ENCODE measurements around the gene RAB34. TPM values are rescaled to one million over a fixed set of nuclear protein-coding genes. Genes with fewer than 3 reads are reported as not detected.

The RAB34 gene
- total RNA-seq, 1 experiment from 2014 or later = 191 TPM

DNA sequence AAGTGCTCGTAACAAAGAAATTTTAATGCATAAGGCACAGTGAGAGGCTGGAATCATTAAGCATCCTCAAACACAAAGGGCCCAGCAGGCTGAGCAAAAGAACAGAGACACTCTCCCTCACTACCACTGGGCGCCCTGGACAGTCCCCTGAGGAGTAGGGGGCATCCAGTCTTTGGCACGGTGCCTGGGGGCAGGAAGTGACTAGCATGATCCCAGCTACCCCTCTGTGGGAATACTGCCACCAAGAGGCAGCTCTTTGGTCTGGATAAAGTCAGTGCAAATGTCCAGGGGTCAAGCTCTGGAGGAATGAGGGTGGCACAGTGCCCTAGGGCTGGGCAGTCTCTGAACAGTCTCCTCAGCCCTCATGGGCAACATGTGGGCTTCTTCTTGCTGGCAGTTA lies 3.4 kb downstream of the RAB34 start:
- DNase-seq = no peak
- Histone ChIP-seq H3K36me3 (peaks cover 25% of the 10 kb centered on the region), H3K27ac (no peak overlapping the region), H3K4me3 (no peak overlapping the region), H3K27me3 (no peaks in the 10 kb centered on the region), H3K4me1 (peaks cover 7% of the 10 kb centered on the region; the same call in 1 of the 2 replicates), H3K9me3 (replicated peaks) (no peaks in the 10 kb centered on the region)

GRCh38 chr17:28712705-28713415 lies 4.8 kb downstream of the RAB34 start:
- DNase-seq = no peak
- Histone ChIP-seq H3K9me3 (replicated peaks) (no peaks in the 10 kb centered on the region), H3K27ac (no peak overlapping the region), H3K27me3 (no peaks in the 10 kb centered on the region), H3K4me3 (no peak overlapping the region), H3K36me3 (peaks cover 25% of the 10 kb centered on the region), H3K4me1 (peaks cover 7% of the 10 kb centered on the region; the same call in 1 of the 2 replicates)

DNA sequence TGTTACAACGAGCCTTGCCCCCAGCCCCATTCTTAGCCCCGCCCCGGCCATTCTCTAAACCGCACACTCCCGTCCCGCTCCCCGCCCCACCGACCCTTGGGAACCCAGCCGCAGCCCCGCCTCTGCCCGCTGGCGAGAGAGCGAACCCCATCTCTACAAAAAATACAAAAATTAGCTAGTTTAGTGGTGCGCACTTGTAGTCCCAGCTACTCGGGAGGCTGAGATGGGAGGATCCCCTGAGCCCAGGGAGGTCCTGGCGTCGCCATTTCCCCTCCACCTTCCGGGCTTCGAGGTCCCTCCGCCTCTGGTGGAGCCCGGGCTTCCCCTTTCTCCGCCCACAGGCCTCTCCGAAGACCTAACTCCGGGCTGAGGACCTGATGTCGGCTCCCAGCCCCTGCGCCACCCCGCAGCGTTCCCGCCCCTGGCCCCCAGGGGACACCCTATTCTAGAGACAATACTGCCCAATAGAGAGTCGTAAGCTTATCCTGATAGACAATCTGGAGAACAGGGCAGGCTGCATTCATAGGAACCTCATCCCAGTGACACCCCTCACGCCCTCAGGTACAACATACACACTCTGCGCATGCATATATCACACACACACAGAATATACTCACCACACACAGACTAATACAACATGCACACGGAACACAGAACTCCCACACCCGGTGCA lies 5.5 kb downstream of the RAB34 start:
- Histone ChIP-seq H3K4me1 (peaks cover 7% of the 10 kb centered on the region; the same call in 1 of the 2 replicates), H3K27me3 (no peaks in the 10 kb centered on the region), H3K4me3 (no peak overlapping the region), H3K27ac (no peak overlapping the region), H3K36me3 (peaks cover 25% of the 10 kb centered on the region), H3K9me3 (replicated peaks) (no peaks in the 10 kb centered on the region)
- no peak for DNase-seq

DNA sequence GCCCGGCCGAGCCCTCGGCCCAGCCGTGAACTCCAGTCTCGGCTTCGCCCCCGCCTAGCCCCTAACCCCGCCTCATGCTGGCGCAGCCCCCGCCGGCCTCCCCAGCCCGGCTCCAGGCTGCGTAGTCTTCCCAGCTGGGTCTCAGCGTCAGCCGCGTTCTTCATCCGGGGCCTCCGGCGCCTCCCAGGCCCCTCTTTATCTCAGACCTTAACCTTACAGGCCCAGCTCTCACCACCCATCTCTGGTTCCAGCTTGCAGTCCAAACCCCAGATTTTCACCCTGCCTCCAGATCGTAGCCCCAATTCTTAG lies 6.0 kb downstream of the RAB34 start, which contains the start of gene PROCA1:
PROCA1 (minus strand) TSS at position 166 of the 309 bp plus-strand sequence. CDS start 228 bp downstream, outside the sequence.
- H3K4me1 ChIP-seq = peaks cover 7% of the 10 kb centered on the region; the same call in 1 of the 2 replicates
- H3K27me3 ChIP-seq = no peaks in the 10 kb centered on the region
- peak within 1 kb of the TSS; percentile 88 for H3K27ac ChIP-seq
- H3K9me3 ChIP-seq (replicated peaks) = no peaks in the 10 kb centered on the region
- peaks cover 25% of the 10 kb centered on the region for H3K36me3 ChIP-seq
- peak within 1 kb of the TSS; percentile 68 for H3K4me3 ChIP-seq
- no peak for DNase-seq

DNA sequence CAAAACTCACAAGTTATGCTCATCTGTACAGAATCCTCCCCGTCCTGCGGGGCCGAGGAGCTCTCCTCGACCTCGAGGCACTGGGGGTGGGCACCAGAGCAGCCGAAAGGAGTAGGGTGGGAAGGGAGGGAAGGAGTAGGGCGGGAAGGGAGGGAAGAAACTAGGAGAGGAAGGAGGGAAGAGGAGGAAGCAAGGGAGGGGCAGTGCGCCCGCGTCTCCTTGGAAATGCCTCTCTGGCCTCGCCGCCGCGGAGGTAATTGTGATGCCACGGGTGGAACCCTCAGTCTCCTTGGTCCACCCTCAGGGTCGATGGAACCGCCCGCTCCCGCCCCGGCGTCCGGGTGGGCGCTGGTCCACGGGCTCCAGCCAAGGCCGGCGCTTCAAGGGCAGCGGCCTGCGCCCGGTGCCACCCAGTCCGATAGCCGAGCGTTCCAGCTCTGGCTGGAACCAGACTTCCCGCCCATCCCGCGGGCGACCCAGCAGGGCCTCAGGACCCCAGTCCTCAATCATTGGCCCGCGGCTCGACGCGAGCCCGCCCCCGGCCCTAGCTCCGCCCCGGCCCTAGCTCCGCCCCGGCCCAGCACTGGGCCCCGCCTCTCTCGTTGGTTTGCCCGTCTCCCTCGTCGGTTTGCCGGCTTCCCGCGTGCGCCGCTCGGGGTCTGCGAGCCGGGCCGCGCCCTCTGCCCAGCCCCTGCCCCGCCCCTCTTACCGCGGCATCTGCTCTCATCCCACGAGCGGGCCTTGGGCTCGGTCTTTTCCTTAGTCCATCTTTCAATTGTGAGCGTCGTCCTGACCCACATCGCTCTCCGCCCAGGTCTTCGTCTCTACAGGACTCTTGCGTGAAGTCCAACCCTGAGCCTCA lies 6.6 kb downstream of the RAB34 start:
- Histone ChIP-seq H3K27me3 (no peaks in the 10 kb centered on the region), H3K4me3 (peak overlapping the region; percentile 68), H3K27ac (peak overlapping the region; percentile 88), H3K4me1 (peaks cover 3% of the 10 kb centered on the region; the same call in 1 of the 2 replicates), H3K36me3 (peaks cover 25% of the 10 kb centered on the region), H3K9me3 (replicated peaks) (no peaks in the 10 kb centered on the region)
- peak; percentile 97 to 98 for DNase-seq

DNA sequence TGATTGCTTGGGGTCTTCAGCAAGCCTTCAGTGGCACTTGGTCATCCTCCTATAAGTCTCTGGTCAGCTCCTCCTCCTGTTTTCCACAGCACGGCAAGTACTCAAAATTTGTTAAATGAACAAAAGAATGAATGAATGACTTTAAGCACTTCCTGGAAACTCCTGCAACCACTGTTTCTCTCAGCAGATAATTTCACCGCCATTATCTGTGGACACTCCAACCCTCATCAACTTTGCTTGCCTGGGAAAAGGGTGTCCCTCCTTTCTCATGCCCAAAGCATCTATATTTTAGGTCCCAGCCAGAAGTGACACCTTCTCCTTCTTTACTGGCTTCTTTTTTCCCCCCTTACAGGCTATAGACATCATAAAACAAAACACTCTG lies 10.3 kb downstream of the RAB34 start:
- Histone ChIP-seq H3K4me3 (no peak overlapping the region), H3K4me1 (no peaks in the 10 kb centered on the region; the same call in 1 of the 2 replicates), H3K27ac (no peak overlapping the region), H3K9me3 (replicated peaks) (no peaks in the 10 kb centered on the region), H3K27me3 (no peaks in the 10 kb centered on the region), H3K36me3 (peaks cover 14% of the 10 kb centered on the region)
- DNase-seq = no peak

DNA sequence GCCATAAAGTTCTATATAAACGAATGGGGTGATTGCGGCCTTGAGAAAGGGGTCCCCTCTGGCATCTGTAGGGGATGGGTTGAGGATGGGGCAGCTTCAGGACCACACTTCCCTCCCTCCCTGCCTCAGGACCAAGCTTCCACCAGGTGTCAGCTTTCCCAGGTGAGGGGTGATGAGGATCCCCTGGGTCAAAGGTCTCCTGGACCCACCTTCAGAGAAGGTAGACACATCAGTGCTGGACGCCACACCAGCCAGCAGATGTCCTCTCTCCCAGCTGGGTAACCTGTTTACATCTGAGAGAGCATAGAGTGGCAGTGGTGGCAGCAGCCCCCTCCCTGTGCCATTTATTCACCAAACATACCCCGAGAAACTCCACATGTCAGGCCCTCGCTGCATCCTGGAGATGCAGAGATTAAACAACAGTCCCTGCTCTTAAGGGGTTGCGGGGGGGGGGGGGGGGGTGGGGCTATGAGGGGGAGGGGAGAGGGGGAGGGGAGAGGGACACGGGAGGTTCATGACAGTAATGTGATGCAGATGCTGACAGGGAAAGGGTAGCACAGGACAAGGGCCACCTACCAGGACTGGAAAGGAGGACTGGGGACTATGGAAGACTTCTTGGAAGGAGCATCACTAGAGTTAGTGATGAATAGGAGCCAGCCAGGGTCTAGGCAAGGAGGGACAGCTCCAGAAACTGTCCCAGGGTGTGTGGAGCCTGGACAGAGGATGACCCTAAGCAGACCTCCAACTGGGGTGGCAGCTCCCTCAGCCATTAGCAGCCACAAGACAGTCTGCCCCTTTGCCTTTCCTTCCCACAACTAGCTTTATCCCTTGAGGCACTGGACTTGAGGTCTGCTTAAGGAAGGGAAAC lies 11.0 kb downstream of the RAB34 start:
- H3K4me1 ChIP-seq = no peaks in the 10 kb centered on the region; the same call in 1 of the 2 replicates
- H3K36me3 ChIP-seq = peaks cover 21% of the 10 kb centered on the region
- no peaks in the 10 kb centered on the region for H3K9me3 ChIP-seq (replicated peaks)
- no peaks in the 10 kb centered on the region for H3K27me3 ChIP-seq
- no peak overlapping the region for H3K4me3 ChIP-seq
- H3K27ac ChIP-seq = no peak overlapping the region
- no peak for DNase-seq

DNA sequence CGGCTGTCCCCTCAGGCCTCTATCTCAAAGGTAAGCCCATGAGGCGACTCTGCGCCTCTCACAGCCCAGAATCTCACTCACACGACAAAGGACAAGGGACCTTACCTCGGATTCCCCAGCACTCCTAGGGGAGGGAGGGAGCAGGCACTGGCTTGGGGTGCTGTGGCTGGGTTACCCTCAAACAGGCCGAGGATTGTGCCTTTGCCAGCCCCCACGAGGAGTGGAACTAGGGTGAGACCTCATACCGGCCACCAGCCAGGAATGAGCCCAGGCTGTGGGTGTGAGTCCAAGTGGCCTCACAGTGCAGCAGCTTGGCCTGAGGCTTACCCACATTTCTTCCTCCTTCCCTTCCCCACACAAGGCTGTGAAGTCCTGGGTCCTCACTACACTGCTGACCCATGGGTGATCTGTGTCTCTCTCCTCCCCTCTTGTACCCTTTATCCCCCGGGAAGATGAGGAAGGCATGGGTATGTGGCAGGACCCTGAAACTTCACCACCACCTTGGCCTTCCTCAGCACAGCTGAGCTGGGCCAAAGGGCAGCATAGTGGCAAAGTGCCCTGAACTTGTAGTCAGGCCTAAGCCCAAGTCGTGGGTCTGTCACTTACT lies 11.8 kb downstream of the RAB34 start:
- peaks cover 29% of the 10 kb centered on the region for H3K36me3 ChIP-seq
- no peak overlapping the region for H3K4me3 ChIP-seq
- no peak overlapping the region for H3K27ac ChIP-seq

GRCh38 chr17:28705074-28705659 lies 12.5 kb downstream of the RAB34 start:
- H3K4me3 ChIP-seq = no peak overlapping the region
- no peaks in the 10 kb centered on the region for H3K9me3 ChIP-seq (replicated peaks)
- no peaks in the 10 kb centered on the region; the same call in 1 of the 2 replicates for H3K4me1 ChIP-seq
- no peak overlapping the region for H3K27ac ChIP-seq
- DNase-seq = no peak
- H3K27me3 ChIP-seq = no peaks in the 10 kb centered on the region
- peaks cover 36% of the 10 kb centered on the region for H3K36me3 ChIP-seq

More for the DNA sequence above, 11.8 kb downstream of the RAB34 start:
- no peaks in the 10 kb centered on the region for H3K9me3 ChIP-seq (replicated peaks)
- no peaks in the 10 kb centered on the region; the same call in 1 of the 2 replicates for H3K4me1 ChIP-seq
- DNase-seq = no peak
- H3K27me3 ChIP-seq = no peaks in the 10 kb centered on the region

- H3K9me3 ChIP-seq (replicated peaks) = no peaks in the 10 kb centered on the region
- H3K4me1 ChIP-seq = no peaks in the 10 kb centered on the region
- H3K4me3 ChIP-seq = no peak overlapping the region
- peaks cover 43% of the 10 kb centered on the region for H3K36me3 ChIP-seq
- no peaks in the 10 kb centered on the region for H3K27me3 ChIP-seq
- DNase-seq = no peak
- H3K27ac ChIP-seq = no peak overlapping the region
These were observed 13.3 kb downstream of the RAB34 start for GRCh38 chr17:28704219-28704858.

GRCh38 chr17:28703552-28704218 lies 14.0 kb downstream of the RAB34 start:
- Histone ChIP-seq H3K27me3 (no peaks in the 10 kb centered on the region), H3K4me3 (no peak overlapping the region), H3K9me3 (replicated peaks) (no peaks in the 10 kb centered on the region), H3K27ac (no peak overlapping the region), H3K36me3 (peaks cover 49% of the 10 kb centered on the region), H3K4me1 (no peaks in the 10 kb centered on the region)
- no peak for DNase-seq

DNA sequence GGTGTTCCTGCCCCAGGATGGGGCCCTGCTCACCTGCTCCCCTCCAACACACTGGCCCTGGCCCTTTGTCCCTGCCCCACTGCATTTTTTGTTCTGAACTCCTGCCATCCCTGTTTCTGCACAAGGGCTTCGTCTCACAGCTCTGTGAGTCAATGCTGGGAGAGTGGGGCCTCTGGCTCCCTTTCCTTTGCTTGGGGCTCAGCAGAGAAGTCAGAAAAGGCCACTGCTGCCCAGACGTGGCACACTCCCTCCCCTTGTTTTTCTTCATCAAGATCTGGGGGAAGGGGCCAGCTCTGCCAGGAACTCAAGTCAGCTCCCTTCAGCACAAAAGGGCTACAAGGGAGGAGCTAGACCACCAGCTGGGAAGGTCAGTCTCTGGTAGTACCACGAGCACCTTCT lies 14.9 kb downstream of the RAB34 start:
- Histone ChIP-seq H3K4me3 (no peak overlapping the region), H3K4me1 (no peaks in the 10 kb centered on the region), H3K27ac (no peak overlapping the region), H3K9me3 (replicated peaks) (no peaks in the 10 kb centered on the region), H3K27me3 (no peaks in the 10 kb centered on the region), H3K36me3 (peaks cover 59% of the 10 kb centered on the region)
- DNase-seq = no peak

Data from SJCRH30 (cell line).